Activated CD4-positive, alpha-beta T cell treated with anti-CD3 and anti-CD28 coated beads for 48 hours (primary cell): ENCODE measurements around the gene CYP1A1.
"Not testable (repeated sequence)": the region's sequence is repeated elsewhere in the genome, so short reads cannot be mapped to it uniquely, and the experiment has no call there.

Experiments
- DNase-seq: peaks from one replicate; pipeline ENCODE4 v3.0.0-alpha.2; 2020

The CYP1A1 gene

DNA sequence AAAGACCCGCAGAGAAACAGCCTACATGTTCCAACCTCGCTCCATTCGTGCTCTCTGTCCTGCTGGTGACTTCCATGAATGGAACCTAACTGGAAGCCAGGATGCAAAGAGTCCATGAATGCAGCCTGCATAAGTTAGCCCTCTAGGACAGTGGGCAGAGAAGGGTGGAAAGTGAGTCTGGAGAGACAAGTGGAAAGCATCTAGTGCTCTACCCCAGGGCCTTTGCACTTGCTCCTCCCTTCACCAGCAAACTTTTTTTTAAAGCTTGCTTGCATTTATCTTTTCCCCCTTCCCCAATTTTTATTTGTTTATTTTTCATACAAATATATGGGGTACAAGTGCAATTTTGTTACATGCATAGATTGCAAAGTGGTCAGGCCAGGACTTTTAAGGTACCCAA lies 7.9 kb upstream of the CYP1A1 start:
- DNase-seq, result no peak

- DNase-seq, result no peak
Measured at GRCh38 chr15:74732846-74733245, 7.5 kb upstream of the CYP1A1 start.

DNA sequence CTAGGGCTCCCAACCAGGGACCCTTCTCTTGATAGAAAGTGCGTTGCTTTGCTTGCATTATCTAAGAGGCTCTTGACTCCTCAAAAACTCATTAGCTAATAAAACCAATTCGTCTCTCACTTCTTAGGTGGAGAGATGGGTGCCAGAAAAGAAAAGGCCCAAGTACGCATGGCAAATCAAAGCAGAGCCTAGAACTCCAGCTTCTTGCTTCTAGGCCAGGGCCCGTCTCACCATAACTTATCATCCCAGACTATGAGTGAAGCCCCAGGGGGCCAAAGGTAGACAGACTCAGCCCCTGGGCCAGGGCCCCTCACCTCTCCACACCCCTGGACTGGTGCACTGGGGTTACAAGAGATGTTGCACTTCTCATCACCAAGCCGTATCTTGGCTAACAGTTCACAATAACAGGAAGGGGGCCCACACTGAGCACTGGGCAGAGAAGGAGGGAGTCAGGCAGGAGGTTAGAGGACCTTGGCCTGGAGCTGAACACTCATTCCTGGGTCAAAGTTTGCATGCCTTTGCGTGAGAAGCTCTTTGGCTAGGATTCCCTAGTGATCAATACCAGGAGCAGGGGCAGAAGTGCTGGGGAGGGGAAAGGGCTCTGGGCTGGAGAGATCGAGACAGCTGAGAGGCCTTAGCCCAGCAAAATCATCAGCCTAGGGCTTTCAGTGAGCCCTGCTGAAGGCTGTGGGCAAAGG lies 5.4 kb upstream of the CYP1A1 start:
- DNase-seq, result no peak

DNA sequence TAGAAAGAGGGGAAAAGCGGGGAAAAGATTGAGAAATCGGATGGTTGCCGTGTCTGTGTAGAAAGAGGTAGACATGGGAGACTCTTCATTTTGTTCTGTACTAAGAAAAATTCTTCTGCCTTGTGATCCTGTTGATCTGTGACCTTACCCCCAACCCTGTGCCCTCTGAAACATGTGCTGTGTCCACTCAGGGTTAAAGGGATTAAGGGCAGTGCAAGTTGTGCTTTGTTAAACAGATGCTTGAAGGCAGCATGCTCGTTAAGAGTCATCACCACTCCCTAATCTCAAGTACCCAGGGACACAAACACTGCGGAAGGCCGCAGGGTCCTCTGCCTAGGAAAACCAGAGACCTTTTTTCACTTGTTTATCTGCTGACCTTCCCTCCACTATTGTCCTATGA lies 4.0 kb upstream of the CYP1A1 start:
- DNase-seq, result not testable (repeated sequence)

- not testable (repeated sequence) for DNase-seq
Measured at GRCh38 chr15:74728699-74729098, 3.4 kb upstream of the CYP1A1 start.

- DNase-seq, result no peak
Measured at GRCh38 chr15:74727727-74728126, 2.4 kb upstream of the CYP1A1 start.

GRCh38 chr15:74726774-74727164 lies 1.4 kb upstream of the CYP1A1 start:
- no peak for DNase-seq

GRCh38 chr15:74725845-74726773 lies 781 bp upstream of the CYP1A1 start:
- peak; percentile 66 for DNase-seq

- no peak for DNase-seq
Measured at GRCh38 chr15:74724570-74725224, 631 bp downstream of the CYP1A1 start.

- no peak for DNase-seq
Measured at GRCh38 chr15:74723754-74724334, 1.5 kb downstream of the CYP1A1 start.

GRCh38 chr15:74723187-74723586 lies 2.1 kb downstream of the CYP1A1 start:
- DNase-seq, result no peak

DNA sequence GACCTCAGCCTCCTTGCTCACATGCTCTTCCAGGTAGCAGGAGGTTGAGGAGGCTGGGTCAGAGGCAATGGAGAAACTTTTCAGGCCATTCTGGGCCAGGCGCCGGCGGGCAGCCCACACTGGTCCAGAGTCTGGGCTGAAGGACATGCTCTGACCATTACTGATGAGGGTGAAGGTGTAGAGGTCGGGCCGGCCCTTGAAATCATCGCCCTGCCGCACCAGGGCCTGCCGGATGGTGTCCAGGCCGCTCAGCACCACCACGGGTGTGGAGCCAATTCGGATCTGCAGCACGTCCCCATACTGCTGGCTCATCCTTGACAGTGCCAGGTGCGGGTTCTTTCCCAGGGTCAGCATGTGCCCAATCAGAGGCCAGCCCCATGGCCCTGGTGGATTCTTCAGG lies 2.7 kb downstream of the CYP1A1 start:
- DNase-seq, result no peak

- DNase-seq, result no peak
Measured at GRCh38 chr15:74716651-74717050, 8.7 kb downstream of the CYP1A1 start.

- DNase-seq, result no peak
Measured at GRCh38 chr15:74712311-74712710, 13.0 kb downstream of the CYP1A1 start.

DNA sequence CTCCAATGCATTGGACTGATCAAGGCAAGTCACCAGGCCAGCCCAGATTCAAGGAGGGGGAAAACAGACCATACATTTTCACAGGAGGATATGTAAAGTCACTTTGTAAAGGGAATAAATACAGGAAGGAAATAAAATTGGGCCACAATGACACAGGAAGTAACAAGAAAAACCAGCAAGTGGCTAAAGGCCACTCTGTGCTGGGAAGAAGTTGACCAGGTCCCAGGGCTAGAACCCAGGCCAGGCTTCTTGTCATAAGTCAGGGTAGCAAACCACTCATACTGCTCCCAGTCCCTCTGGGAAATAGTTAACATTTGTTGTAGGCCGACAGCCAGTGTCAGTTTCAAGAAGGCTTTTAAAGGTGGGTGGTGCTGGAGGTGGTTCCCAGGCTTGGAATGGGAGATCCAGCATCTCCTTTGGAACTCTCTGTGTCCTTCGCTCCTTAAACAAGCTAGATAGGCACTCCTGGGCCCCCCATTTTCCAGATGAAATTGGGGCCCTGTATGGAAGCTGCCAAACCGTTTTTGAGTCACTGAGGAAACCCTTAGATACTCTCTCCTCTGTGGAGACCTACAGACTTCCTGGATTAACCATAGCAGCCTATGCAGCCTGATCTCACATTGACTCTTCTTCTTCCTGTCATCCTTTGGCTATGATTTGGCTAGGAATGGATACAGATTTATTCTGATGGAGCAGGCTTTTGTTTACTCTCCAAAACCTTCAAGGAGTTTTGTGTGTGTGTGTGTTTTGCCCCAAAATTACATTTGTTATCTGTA lies 14.8 kb downstream of the CYP1A1 start:
- no peak for DNase-seq

DNA sequence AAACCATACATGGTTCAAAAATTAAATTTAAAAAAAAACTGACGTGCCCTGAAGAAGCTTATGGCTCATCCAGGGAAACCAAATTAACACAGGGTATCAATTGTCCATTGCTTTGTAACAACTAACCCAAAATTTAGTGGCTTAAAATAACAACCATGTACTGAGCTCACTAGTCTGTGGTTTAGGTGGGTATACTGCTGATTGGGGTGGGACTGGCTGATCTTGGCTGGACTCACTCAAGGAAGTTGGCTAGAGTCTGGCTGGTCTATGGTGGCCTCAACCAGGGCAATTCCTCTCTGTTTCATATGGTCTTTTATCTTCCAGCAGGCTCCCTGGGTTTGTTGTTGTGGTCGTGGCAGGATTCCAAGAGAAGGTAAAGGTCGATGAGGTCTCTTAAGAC lies 15.4 kb downstream of the CYP1A1 start:
- no peak for DNase-seq

DNA sequence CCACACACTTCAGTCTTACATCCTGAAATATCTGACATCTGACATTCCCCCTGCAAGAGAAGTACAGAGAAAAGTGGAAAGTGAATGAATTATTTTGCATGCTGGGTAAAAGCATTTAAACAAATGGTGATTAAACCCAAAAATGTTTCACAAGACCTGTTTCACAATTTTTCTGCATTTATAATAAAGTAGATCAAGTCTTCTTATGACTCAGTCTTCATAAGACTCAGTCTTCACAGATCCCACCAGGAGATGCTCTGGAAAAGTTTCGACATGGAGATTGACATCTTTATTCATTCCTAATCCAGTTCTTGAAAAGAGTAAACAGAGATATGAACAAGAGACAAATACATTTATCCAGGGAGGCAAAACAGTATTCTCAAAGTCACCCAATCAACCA lies 16.3 kb downstream of the CYP1A1 start:
- DNase-seq, result no peak

DNA sequence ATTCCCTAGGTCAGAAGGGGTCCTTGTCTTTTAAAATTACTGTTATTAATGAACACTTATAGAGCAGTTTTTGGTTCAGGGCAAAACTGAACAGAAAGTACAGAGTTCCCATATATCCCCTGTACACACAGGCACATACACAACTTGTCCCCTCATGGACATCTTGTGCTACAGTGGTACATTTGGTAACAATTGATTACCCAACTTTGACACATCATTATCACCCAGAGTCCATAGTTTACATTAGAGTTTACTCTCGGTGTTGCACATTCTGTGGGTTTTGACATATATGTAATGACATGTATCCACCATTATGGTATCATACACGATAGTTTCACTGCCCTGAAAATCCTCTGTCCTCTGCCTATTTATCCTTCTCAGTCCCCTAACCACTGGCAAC lies 28.5 kb downstream of the CYP1A1 start:
- DNase-seq, result no peak

GRCh38 chr15:74696398-74696729 lies 29.0 kb downstream of the CYP1A1 start:
- no peak for DNase-seq

GRCh38 chr15:74695597-74696397 lies 29.5 kb downstream of the CYP1A1 start, which contains the start of gene EDC3:
Gene EDC3 (minus strand): TSS chr15:74696024. CDS start chr15:74675124, 20,900 bp downstream.
- peak; percentile 91 for DNase-seq

DNA sequence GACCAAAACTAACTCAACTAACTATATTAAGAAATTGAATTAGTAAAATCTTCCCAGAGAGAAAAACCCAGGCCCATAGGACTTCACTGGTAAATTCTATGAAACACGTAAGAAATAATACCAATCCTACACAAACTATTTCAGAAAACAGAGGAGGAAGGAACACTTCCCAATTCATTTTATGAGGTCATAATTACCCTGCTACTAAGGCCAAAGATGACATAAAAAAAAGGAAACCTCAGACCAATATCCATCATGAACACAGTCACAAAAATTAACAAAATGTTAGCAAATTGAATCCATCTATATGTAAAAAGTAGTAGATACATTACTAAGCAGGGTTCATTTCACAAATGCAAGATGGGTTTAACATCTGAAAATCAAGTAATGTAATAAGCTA lies 33.0 kb downstream of the CYP1A1 start:
- no peak for DNase-seq

- no peak for DNase-seq
Measured at GRCh38 chr15:74683758-74684157, 41.6 kb downstream of the CYP1A1 start.
